NT2/D1 (cell line): ENCODE data around the gene UGT1A3.

ENCODE experiments used
- DNase-seq: peaks from one replicate; pipeline ENCODE4 v3.0.0-alpha.2; 2011; ENCODE audit warnings: low read depth, low spot score
- H3K27me3 ChIP-seq: 2 replicates; pipeline ENCODE4 v1.6.0; 2011; ENCODE audit warnings: mild to moderate bottlenecking; ENCODE audit not compliant: insufficient read length, insufficient read depth
- H3K36me3 ChIP-seq: 2 replicates; pipeline ENCODE4 v1.6.1; 2011; ENCODE audit warnings: mild to moderate bottlenecking, low read length, mixed read lengths; ENCODE audit not compliant: insufficient read depth, insufficient read length
- H3K4me1 ChIP-seq: 2 replicates; pipeline ENCODE4 v1.5.1; 2011; ENCODE audit not compliant: insufficient read depth, insufficient read length
- H3K4me3 ChIP-seq: 2 replicates; pipeline ENCODE4 v1.5.1; 2011; ENCODE audit warnings: low read depth; ENCODE audit not compliant: insufficient read length
- H3K9ac ChIP-seq: 2 replicates; pipeline ENCODE4 v1.6.0; 2011; ENCODE audit warnings: low read depth; ENCODE audit not compliant: insufficient read length
- H3K9me3 ChIP-seq: 2 replicates; pipeline ENCODE4 v1.5.1; 2011; ENCODE audit warnings: mild to moderate bottlenecking, low read length; ENCODE audit not compliant: insufficient read depth
- SUZ12 ChIP-seq: IDR thresholded peaks from 2 replicates; pipeline ENCODE4 v1.6.1; 2011; ENCODE audit not compliant: insufficient read length, insufficient read depth; ENCODE audit errors: extremely low read depth
- YY1 ChIP-seq: IDR thresholded peaks from 2 replicates; pipeline ENCODE4 v1.6.1; 2011; ENCODE audit not compliant: insufficient read length, insufficient read depth
- ZNF274 ChIP-seq: IDR thresholded peaks from 2 replicates; pipeline ENCODE4 v1.6.1; 2011; ENCODE audit warnings: mild to moderate bottlenecking, low read depth, low read length

UGT1A3 gene

GRCh38 chr2:233820774-233821105 lies 91.9 kb downstream of the UGT1A3 start:
- Histone ChIP-seq H3K4me1 (peaks cover 7% of the 10 kb centered on the region), H3K27me3 (peaks cover 2% of the 10 kb centered on the region), H3K36me3 (no peaks in the 10 kb centered on the region), H3K9ac (no peak overlapping the region), H3K9me3 (no peaks in the 10 kb centered on the region), H3K4me3 (no peak overlapping the region)
- TF ChIP-seq YY1: no peak
- TF ChIP-seq SUZ12: no peak
- no peak for TF ChIP-seq ZNF274
- DNase-seq: no peak

GRCh38 chr2:233821196-233821595 lies 92.4 kb downstream of the UGT1A3 start:
- H3K36me3 ChIP-seq: no peaks in the 10 kb centered on the region
- H3K27me3 ChIP-seq: peaks cover 2% of the 10 kb centered on the region
- peaks cover 7% of the 10 kb centered on the region for H3K4me1 ChIP-seq
- no peak overlapping the region for H3K4me3 ChIP-seq
- DNase-seq: no peak
- no peak for TF ChIP-seq YY1
- no peak for TF ChIP-seq SUZ12
- TF ChIP-seq ZNF274: no peak
- H3K9me3 ChIP-seq: no peaks in the 10 kb centered on the region
- H3K9ac ChIP-seq: no peak overlapping the region

- TF ChIP-seq SUZ12 (no peak), YY1 (no peak)
- peaks cover 2% of the 10 kb centered on the region for H3K27me3 ChIP-seq
- no peak for DNase-seq
- no peak overlapping the region for H3K9ac ChIP-seq
- no peaks in the 10 kb centered on the region for H3K9me3 ChIP-seq
- H3K36me3 ChIP-seq: no peaks in the 10 kb centered on the region
- no peak overlapping the region for H3K4me3 ChIP-seq
- peaks cover 7% of the 10 kb centered on the region for H3K4me1 ChIP-seq
These were observed 92.9 kb downstream of the UGT1A3 start for GRCh38 chr2:233821709-233822100.

GRCh38 chr2:233822101-233822771 lies 93.4 kb downstream of the UGT1A3 start:
- Histone ChIP-seq H3K9ac (no peak overlapping the region), H3K4me1 (peaks cover 7% of the 10 kb centered on the region)
- no peak for DNase-seq

More at GRCh38 chr2:233822101-233822771, 93.4 kb downstream of the UGT1A3 start:
- H3K9me3 ChIP-seq: no peaks in the 10 kb centered on the region
- no peak overlapping the region for H3K4me3 ChIP-seq
- H3K27me3 ChIP-seq: peaks cover 2% of the 10 kb centered on the region
- no peaks in the 10 kb centered on the region for H3K36me3 ChIP-seq
- TF ChIP-seq ZNF274 (no peak), SUZ12 (no peak), YY1 (no peak)
